ENCODE measurements around the gene FNIP1. TPM values are rescaled to one million over a fixed set of nuclear protein-coding genes. Genes with fewer than 3 reads are reported as not detected.

FNIP1 gene
- total and polyA plus RNA-seq, 9 of the 15 experiments (the other 6 are each of a cell fraction or from before 2014, with no cell fraction given) = 5.0 to 32.8 (median 18.4) TPM

GRCh38 chr5:131789765-131790164, 7.1 kb downstream of the FNIP1 start:
- CTCF ChIA-PET (ENCODE audit: low intra/inter-chr PET ratio) = no interaction called here
- Histone ChIP-seq H3K4me2 (ENCODE audit: insufficient read depth, low read length) (no peak overlapping the region), H3K9ac (ENCODE audit: insufficient read depth in 1 of 2, low read depth in 2 of 2, low read length in 2 of 2) (no peak overlapping the region), H4K20me1 (replicated peaks; ENCODE audit: control insufficient read depth, insufficient read depth, low read length) (peaks cover 48% of the 10 kb centered on the region), H3K27me3 (ENCODE audit: control insufficient read depth in 2 of 2, insufficient read depth in 2 of 2, low read length in 2 of 2) (no peaks in the 10 kb centered on the region), H3K4me1 (replicated peaks in 1 of 2; ENCODE audit: control insufficient read depth in 2 of 2, insufficient read depth in 2 of 2, low read length in 2 of 2) (peaks cover 14 to 38% of the 10 kb centered on the region in 2 experiments), H3K9me1 (ENCODE audit: control insufficient read depth, insufficient read depth, low read length) (peaks cover 4% of the 10 kb centered on the region), H3K36me3 (ENCODE audit: control insufficient read depth, insufficient read depth, low read length) (peaks cover 29% of the 10 kb centered on the region), H3K4me3 (no peak overlapping the region), H3K27ac (ENCODE audit: extremely low read depth, low read depth, low read length) (no peak overlapping the region), H3K79me2 (ENCODE audit: control insufficient read depth, insufficient read depth, low read length) (peaks cover 97% of the 10 kb centered on the region), H3K9me3 (replicated peaks; ENCODE audit: control insufficient read depth, insufficient read depth, low read depth, low read length) (no peaks in the 10 kb centered on the region), H2AFZ (ENCODE audit: low read depth, low read length) (no peak overlapping the region)
- FAIRE-seq = no peak
- TF ChIP-seq ERF (CRISPR knock-in tag; IDR thresholded peaks at IDR 0.05) (no peak), ARHGAP35 (IDR thresholded peaks at IDR 0.05; ENCODE audit: partially characterized antibody) (no peak), LARP7 (IDR thresholded peaks at IDR 0.05) (no peak), RBM39 (optimal IDR thresholded peaks at IDR 0.05; ENCODE audit: low read depth, low read length) (no peak), ZNF41 (CRISPR knock-in tag; conservative IDR thresholded peaks at IDR 0.05) (no peak), EHMT2 (IDR thresholded peaks at IDR 0.05) (no peak), AFF4 (CRISPR knock-in tag; IDR thresholded peaks at IDR 0.05) (no peak), ZFP30 (CRISPR knock-in tag; IDR thresholded peaks at IDR 0.05; ENCODE audit: borderline replicate concordance) (no peak), MAZ (CRISPR knock-in tag; conservative IDR thresholded peaks at IDR 0.05 in 1 of 2, IDR thresholded peaks at IDR 0.05 in 1 of 2) (no peak), CEBPB (tag; IDR thresholded peaks at IDR 0.05) (no peak), CREM (IDR thresholded peaks at IDR 0.05; ENCODE audit: low read depth) (no peak)
- 60% methylated on average over 3 of the region's 3 CpGs for WGBS (ENCODE audit: insufficient coverage, low coverage, missing lambda C conversion rate)
- no TSS peak for BruUV-seq (replicated peaks)
- POLR2A ChIA-PET = interaction anchor here (1.2 kb wide), 1 partner anchor 204 kb away, joined by 3 read pairs; no protein-coding TSS in a partner anchor
- intact Hi-C loops (cut with micrococcal nuclease) (loop anchor here (10.0 kb wide), 1 partner anchor 115 kb away; no protein-coding TSS in a partner anchor), in situ Hi-C loops (cut with MboI) (no loop called here)
- ATAC-seq = no peak
- no peak for DNase-seq (ENCODE audit: extremely low read depth in 1 of 4, low spot score in 3 of 4)

All from K562 (cell line).